ENCODE data around the gene PTPRJ.

DNA sequence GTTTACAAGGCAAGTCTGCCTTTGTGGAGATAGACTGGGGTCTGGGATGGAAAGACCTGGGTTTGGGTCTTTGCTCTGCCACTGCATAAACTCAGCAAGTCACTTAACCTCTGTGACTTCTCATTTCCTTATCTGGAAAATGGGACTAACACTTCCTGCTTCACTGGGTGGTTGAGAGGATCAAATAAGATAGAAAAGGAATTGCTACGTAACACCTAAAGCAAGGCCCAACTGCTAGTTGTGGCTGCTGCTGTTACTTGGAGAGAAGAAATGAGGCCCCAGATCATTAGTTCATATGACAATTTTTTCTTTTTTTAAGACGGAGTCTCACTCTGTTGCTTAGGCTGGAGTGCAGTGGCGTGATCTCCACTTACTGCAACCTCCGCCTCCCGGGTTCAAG lies 5.9 kb downstream of the PTPRJ start:
- no peak for TF ChIP-seq POLR2A (IDR thresholded peaks at IDR 0.05)
- no peak for TF ChIP-seq CTCF (IDR thresholded peaks at IDR 0.05)

All from right lobe of liver (tissue), 4 donors.